NB4 (cell line): ENCODE results near the gene MKRN1.
A peak's percentile ranks its signal among the peaks of the same experiment; 100 is the strongest.

Experiments used
- DNase-seq: peaks from one replicate; pipeline ENCODE4 v3.0.0; 2010; ENCODE audit warnings: low read depth
- H3K4me3 ChIP-seq: one replicate; pipeline ENCODE4 v1.5.1; 2011; ENCODE audit warnings: mild to moderate bottlenecking, low read depth, low read length, moderate library complexity
- CTCF ChIP-seq: IDR thresholded peaks from one replicate; pipeline ENCODE4 v1.5.1; 2012; ENCODE audit warnings: low read depth, low read length
- MAX ChIP-seq: IDR thresholded peaks from 2 replicates; pipeline ENCODE4 v1.6.1; 2011; ENCODE audit warnings: low read depth, low read length
- MYC ChIP-seq: IDR thresholded peaks from 2 replicates; pipeline ENCODE4 v1.6.1; 2011; ENCODE audit warnings: low read depth, low read length
- POLR2A ChIP-seq: IDR thresholded peaks from 2 replicates; pipeline ENCODE4 v1.6.1; 2011; ENCODE audit warnings: mild to moderate bottlenecking; ENCODE audit not compliant: insufficient read length; ENCODE audit errors: extremely low read depth

MKRN1 gene

GRCh38 chr7:140476698-140477261 is 2.5 kb downstream of the MKRN1 start:
- H3K4me3 ChIP-seq: peak overlapping the region; percentile 28
- DNase-seq: no peak
- TF ChIP-seq CTCF: no peak
- no peak for TF ChIP-seq MAX
- TF ChIP-seq MYC: no peak
- TF ChIP-seq POLR2A: no peak

GRCh38 chr7:140475747-140476333 is 3.5 kb downstream of the MKRN1 start:
- H3K4me3 ChIP-seq: no peak overlapping the region
- DNase-seq: peak; percentile 61
- TF ChIP-seq POLR2A: no peak
- TF ChIP-seq MAX: no peak
- TF ChIP-seq CTCF: peak; percentile 49
- no peak for TF ChIP-seq MYC

- TF ChIP-seq MYC (no peak), CTCF (no peak), MAX (no peak), POLR2A (no peak)
- no peak overlapping the region for H3K4me3 ChIP-seq
- no peak for DNase-seq
Observed at GRCh38 chr7:140463111-140463510, 16.2 kb downstream of the MKRN1 start.

- no peak for DNase-seq
- TF ChIP-seq POLR2A: no peak
- TF ChIP-seq MAX: no peak
- TF ChIP-seq MYC: no peak
- no peak for TF ChIP-seq CTCF
- H3K4me3 ChIP-seq: no peak overlapping the region
Observed at GRCh38 chr7:140458916-140459315, 20.4 kb downstream of the MKRN1 start.

- TF ChIP-seq MYC (no peak), CTCF (no peak), MAX (no peak), POLR2A (no peak)
- no peak overlapping the region for H3K4me3 ChIP-seq
- DNase-seq: no peak
Observed at GRCh38 chr7:140458201-140458600, 21.1 kb downstream of the MKRN1 start.

GRCh38 chr7:140456551-140457051 is 22.7 kb downstream of the MKRN1 start:
- H3K4me3 ChIP-seq: no peak overlapping the region
- TF ChIP-seq MAX: no peak
- TF ChIP-seq POLR2A: no peak
- TF ChIP-seq CTCF: no peak
- TF ChIP-seq MYC: no peak
- no peak for DNase-seq
